Smooth muscle cell (in vitro differentiated cells): ENCODE results near the gene ITK. TPM values are rescaled to one million over a fixed set of nuclear protein-coding genes. Genes with fewer than 3 reads are reported as not detected.

Experiments used
- DNase-seq: peaks from one replicate; lab custom pipeline; 2025; ENCODE audit not compliant: unreplicated experiment; lab: John Stamatoyannopoulos, UW
- H2AFZ ChIP-seq: fragments of 200-600 bp; sonication (generic); 2 replicates; pipeline ENCODE4 v1.6.0; 2016; ENCODE audit warnings: antibody characterized with exemption, low read depth, mild to moderate bottlenecking
- H3F3A ChIP-seq: fragments of 200-600 bp; sonication (generic); 2 replicates; pipeline ENCODE4 v1.6.0; 2017; ENCODE audit warnings: antibody characterized with exemption, low read depth
- H3K27ac ChIP-seq: fragments of 200-600 bp; sonication (generic); 2 replicates; pipeline ENCODE4 v1.5.1; 2016; ENCODE audit warnings: low read depth, mild to moderate bottlenecking
- H3K27me3 ChIP-seq: fragments of 200-600 bp; sonication (generic); 2 replicates; pipeline ENCODE4 v1.6.1; 2016; ENCODE audit warnings: low read depth, mild to moderate bottlenecking
- H3K36me3 ChIP-seq: fragments of 200-600 bp; sonication (generic); 2 replicates; pipeline ENCODE4 v1.5.1; 2016; ENCODE audit warnings: low read depth
- H3K4me1 ChIP-seq: fragments of 200-600 bp; sonication (generic); 2 replicates; pipeline ENCODE4 v1.5.1; 2016; ENCODE audit warnings: low read depth
- H3K4me2 ChIP-seq: fragments of 200-600 bp; sonication (generic); 2 replicates; pipeline ENCODE4 v1.6.0; 2016; ENCODE audit warnings: mild to moderate bottlenecking
- H3K4me3 ChIP-seq: fragments of 200-600 bp; sonication (generic); 2 replicates; pipeline ENCODE4 v1.5.1; 2016; ENCODE audit warnings: mild to moderate bottlenecking
- H3K79me2 ChIP-seq: fragments of 200-600 bp; sonication (generic); 2 replicates; pipeline ENCODE4 v1.6.0; 2016; ENCODE audit warnings: low read depth, mild to moderate bottlenecking
- H3K9ac ChIP-seq: fragments of 200-600 bp; sonication (generic); 2 replicates; pipeline ENCODE4 v1.6.0; 2016; ENCODE audit warnings: low read depth
- H3K9me3 ChIP-seq: fragments of 200-600 bp; sonication (generic); replicated peaks from 2 replicates; pipeline ENCODE4 v1.5.1; 2016; ENCODE audit warnings: low read depth
- H4K20me1 ChIP-seq: fragments of 200-600 bp; sonication (generic); 2 replicates; pipeline ENCODE4 v1.6.0; 2016; ENCODE audit warnings: low read depth
- WGBS: methylation state at CpG from one replicate; pipeline ENCODE4 v1.1.7; 2016; ENCODE audit warnings: low lambda C conversion rate; 5-methylcytosine and 5-hydroxymethylcytosine counted together
- polyA plus RNA-seq: library from polyadenylated mRNA; unstranded; fragments of >200 nt; fragmentation: Nextera tagmentation; extraction: Ambion mirVana; gene quantifications from 2 replicates; pipeline ENCODE4 v1.2.1, GENCODE V29; 2016
- total RNA-seq: library from RNA; depleted of rRNA; stranded (reverse); fragments of >200 nt; gene quantifications from 2 replicates; pipeline ENCODE4 v1.2.3, GENCODE V29; 2014
- TF ChIP-seq, protein P1 (sequence below): fragments of 200-600 bp; sonication (generic); IDR thresholded peaks from 2 replicates; pipeline ENCODE4 v1.5.1; 2017; ENCODE audit warnings: borderline replicate concordance, mild to moderate bottlenecking, antibody characterized with exemption; ENCODE audit not compliant: insufficient read depth, poor library complexity, severe bottlenecking

ITK gene
- total and polyA plus RNA-seq, 2 experiments from 2014 or later, result 0.97 to 1.8 TPM

DNA sequence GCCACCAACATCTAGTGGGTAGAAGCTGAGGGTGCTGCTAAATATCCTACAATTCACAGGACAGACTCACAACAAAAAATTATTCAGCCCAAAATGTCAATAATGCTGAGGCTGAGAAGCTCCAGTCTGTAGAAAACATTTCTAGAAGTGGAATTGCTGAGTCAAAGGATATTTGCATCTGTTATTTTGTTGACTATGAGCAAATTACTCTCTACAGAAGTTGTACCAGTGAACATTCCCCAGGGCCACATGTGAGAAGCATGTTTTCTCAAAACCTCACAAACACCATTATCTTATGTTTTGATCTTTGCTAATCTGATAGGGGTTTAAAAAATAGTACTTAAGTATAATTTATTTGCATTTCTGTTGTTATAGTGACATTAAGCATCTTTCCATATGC is 15.4 kb downstream of the ITK start:
- no peaks in the 10 kb centered on the region for H3K4me1 ChIP-seq
- H2AFZ ChIP-seq, result no peak overlapping the region
- H3K9me3 ChIP-seq, result no peaks in the 10 kb centered on the region
- no peak overlapping the region for H3K4me2 ChIP-seq
- no peaks in the 10 kb centered on the region for H4K20me1 ChIP-seq
- peaks cover 55% of the 10 kb centered on the region for H3K27me3 ChIP-seq
- TF ChIP-seq, protein P1, sequence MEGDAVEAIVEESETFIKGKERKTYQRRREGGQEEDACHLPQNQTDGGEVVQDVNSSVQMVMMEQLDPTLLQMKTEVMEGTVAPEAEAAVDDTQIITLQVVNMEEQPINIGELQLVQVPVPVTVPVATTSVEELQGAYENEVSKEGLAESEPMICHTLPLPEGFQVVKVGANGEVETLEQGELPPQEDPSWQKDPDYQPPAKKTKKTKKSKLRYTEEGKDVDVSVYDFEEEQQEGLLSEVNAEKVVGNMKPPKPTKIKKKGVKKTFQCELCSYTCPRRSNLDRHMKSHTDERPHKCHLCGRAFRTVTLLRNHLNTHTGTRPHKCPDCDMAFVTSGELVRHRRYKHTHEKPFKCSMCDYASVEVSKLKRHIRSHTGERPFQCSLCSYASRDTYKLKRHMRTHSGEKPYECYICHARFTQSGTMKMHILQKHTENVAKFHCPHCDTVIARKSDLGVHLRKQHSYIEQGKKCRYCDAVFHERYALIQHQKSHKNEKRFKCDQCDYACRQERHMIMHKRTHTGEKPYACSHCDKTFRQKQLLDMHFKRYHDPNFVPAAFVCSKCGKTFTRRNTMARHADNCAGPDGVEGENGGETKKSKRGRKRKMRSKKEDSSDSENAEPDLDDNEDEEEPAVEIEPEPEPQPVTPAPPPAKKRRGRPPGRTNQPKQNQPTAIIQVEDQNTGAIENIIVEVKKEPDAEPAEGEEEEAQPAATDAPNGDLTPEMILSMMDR, result no peak
- no peak overlapping the region for H3K27ac ChIP-seq
- H3K79me2 ChIP-seq, result no peaks in the 10 kb centered on the region
- H3K4me3 ChIP-seq, result no peak overlapping the region
- H3K9ac ChIP-seq, result no peak overlapping the region
- no peaks in the 10 kb centered on the region for H3F3A ChIP-seq
- DNase-seq, result no peak
- H3K36me3 ChIP-seq, result no peaks in the 10 kb centered on the region

DNA sequence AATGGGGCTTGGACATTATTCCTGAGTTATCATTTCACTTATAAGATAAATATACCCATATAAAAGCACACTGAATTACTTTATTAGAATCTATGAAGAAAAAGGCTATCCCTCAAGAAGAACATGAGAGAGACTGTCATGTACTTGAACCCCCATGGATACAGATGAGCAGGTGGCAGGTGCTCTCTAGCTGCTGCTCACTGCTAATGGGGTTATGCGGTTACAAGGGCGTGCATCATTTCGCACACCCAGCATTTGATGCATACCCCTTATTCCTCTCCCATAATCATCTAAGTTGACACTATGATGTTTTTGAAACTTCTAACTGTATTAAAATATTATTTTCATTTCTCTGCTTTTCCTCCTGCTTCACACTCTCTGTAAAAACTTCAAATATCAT is 16.4 kb downstream of the ITK start:
- Histone ChIP-seq H4K20me1 (no peaks in the 10 kb centered on the region), H3K4me1 (no peaks in the 10 kb centered on the region), H3K4me2 (no peak overlapping the region), H3K27ac (no peak overlapping the region), H3K36me3 (no peaks in the 10 kb centered on the region), H3F3A (no peaks in the 10 kb centered on the region), H2AFZ (no peak overlapping the region), H3K9ac (no peak overlapping the region), H3K27me3 (peaks cover 55% of the 10 kb centered on the region), H3K9me3 (no peaks in the 10 kb centered on the region), H3K79me2 (no peaks in the 10 kb centered on the region), H3K4me3 (no peak overlapping the region)
- DNase-seq, result no peak
- TF ChIP-seq, protein P1, result no peak
- WGBS, result 94% methylated on average over 3 of the region's 3 CpGs

DNA sequence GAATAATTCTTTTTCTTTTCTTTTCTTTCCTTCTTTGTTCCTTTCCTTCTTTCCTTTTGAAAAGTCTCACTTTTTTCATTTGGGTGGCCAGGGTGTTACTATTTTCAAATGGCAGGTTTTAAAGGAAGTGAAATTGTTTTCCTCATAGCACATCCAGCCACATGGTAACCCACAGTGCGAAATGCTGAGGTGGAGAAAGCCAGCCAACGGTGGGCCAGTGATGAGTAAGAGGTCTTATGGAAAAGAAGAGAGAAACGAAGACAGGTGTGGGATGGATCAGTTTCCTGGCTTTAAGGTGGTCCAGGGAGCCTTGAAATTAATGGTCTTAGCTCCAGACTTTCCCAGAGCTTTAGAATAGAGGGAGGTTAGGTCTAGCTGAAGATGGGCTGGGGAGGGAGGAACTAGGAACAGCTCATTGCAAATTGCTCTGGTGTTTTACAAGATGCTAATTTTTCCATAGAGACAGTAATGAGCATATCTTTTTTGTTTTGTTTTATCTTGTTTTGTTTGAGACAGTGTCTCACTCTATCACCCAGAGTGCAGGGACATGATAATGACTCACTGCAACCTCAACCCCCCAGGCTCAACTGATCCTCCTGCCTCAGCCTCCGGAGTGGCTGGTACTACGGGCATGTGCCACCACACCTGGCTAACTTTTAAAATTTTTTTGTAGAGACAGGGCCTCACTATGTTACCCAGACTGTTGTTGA is 17.8 kb downstream of the ITK start:
- 60% methylated on average over 5 of the region's 5 CpGs for WGBS
- no peak overlapping the region for H3K4me3 ChIP-seq
- H4K20me1 ChIP-seq, result no peaks in the 10 kb centered on the region
- DNase-seq, result no peak
- peaks cover 58% of the 10 kb centered on the region for H3K27me3 ChIP-seq
- no peak overlapping the region for H3K4me2 ChIP-seq
- no peak overlapping the region for H2AFZ ChIP-seq
- no peaks in the 10 kb centered on the region for H3K79me2 ChIP-seq
- no peaks in the 10 kb centered on the region for H3K9me3 ChIP-seq
- no peak overlapping the region for H3K9ac ChIP-seq
- no peak overlapping the region for H3K27ac ChIP-seq
- TF ChIP-seq, protein P1, result no peak
- no peaks in the 10 kb centered on the region for H3F3A ChIP-seq
- no peaks in the 10 kb centered on the region for H3K36me3 ChIP-seq
- no peaks in the 10 kb centered on the region for H3K4me1 ChIP-seq

DNA sequence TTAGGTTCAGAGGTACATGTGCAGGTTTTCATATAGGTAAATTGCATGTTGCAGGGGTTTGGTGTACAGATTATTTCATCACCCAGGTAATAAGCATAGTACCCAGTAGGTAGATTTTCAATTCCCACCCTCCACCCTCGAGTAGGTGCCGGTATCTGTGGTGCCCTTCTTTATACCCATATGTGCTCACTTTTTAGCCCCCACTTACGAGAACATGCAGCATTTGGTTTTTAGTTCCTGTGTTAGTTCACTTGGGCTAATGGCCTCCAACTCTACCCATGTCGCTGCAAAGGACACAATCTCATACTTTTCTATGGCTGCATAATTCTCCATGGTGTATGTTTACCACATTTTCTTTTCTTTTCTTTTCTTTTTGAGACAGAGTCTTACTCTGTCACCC is 21.2 kb downstream of the ITK start:
- H3K4me2 ChIP-seq, result no peak overlapping the region
- peaks cover 30% of the 10 kb centered on the region for H3K27me3 ChIP-seq
- no peaks in the 10 kb centered on the region for H3K36me3 ChIP-seq
- H3K9ac ChIP-seq, result no peak overlapping the region
- no peaks in the 10 kb centered on the region for H3K9me3 ChIP-seq
- H3K4me1 ChIP-seq, result no peaks in the 10 kb centered on the region
- 88% methylated on average over 4 of the region's 4 CpGs for WGBS
- TF ChIP-seq, protein P1, result no peak
- no peak overlapping the region for H2AFZ ChIP-seq
- no peak overlapping the region for H3K4me3 ChIP-seq
- no peaks in the 10 kb centered on the region for H4K20me1 ChIP-seq
- H3F3A ChIP-seq, result no peaks in the 10 kb centered on the region
- no peaks in the 10 kb centered on the region for H3K79me2 ChIP-seq
- no peak overlapping the region for H3K27ac ChIP-seq
- DNase-seq, result no peak
